HG02588 (cell line): Measurements from ENCODE around the gene ZNF827.

ENCODE experiments used
- ATAC-seq: cut with Tn5 transposase; IDR thresholded peaks from one replicate; pipeline ENCODE4 v1.9.1; 2021; ENCODE audit warnings: mild to moderate bottlenecking, moderate library complexity; ENCODE audit not compliant: unreplicated experiment

The ZNF827 gene

DNA sequence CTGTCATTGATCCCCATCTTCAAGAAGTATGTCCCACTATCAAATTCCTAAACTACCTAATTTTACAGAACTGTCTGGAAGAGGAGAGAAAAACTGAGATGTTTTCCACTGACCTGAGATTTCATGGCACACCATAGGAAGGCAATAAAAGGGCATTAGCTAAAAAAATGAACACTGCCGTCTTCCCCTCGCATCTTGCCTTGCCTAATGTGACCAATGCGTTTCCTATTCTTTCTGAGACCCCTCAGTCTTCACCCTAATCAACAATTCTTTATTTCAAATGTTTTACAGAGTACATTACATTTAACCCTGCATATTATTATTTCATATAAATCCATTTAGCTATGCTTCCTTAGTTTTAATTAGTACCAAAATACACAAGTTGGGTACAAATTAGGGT is 43.6 kb downstream of the ZNF827 start:
- no peak for ATAC-seq

DNA sequence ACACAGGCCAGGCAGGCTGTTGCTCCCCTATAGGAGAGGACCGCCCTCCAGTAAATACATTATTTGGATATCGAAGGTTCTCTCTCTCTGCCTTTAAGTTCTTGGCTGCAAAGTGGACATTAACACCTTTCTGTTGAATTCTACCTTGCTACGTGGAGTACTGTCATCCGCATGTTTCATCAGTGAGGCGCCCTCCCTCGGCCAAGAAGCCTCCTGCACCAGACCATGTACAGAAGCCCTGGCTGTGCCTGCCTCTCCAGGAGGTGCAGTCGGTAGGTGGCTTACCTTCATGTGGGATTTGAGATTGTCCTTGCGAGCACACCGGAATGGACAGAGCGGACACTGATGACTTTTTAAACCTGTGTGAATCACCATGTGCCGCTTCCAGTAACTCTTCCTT is 46.7 kb downstream of the ZNF827 start:
- ATAC-seq = no peak

DNA sequence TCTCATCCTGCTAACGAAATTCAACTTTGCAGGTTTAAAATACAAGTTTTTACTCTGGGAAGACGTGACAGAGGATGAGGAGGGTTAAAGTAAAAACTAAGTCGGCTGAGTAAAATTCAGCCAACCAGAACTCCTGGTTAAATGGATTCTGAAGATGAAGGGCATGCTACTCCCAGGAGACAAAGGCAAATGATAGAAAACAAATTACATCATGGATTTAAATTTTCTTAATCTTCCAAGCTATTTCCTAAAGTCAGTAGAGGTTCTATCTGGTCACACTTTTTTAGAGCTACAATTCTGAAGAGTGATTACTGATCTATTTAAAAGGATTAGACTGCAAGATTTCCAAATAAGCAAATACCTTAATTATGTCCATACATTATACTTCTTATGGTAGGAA is 47.9 kb downstream of the ZNF827 start:
- ATAC-seq = no peak

DNA sequence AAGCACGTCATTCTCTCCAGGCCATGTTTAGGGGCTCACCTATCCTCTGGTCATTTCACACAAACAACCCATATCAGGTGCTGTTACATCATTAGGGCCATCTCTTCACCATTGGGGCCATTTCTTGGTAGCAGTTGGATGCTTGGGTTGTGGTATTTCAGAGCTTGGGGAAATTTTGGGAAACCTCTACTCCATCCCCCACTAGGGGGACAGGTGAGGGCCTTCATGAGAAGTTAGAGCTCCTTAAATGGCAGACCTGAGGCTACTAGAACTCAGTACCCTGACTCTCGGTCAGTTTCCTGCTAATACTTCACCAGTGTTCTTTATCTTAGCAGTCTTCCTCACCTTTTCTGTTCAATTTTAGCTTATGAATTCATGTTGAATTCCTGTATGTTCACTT is 50.2 kb downstream of the ZNF827 start:
- no peak for ATAC-seq

DNA sequence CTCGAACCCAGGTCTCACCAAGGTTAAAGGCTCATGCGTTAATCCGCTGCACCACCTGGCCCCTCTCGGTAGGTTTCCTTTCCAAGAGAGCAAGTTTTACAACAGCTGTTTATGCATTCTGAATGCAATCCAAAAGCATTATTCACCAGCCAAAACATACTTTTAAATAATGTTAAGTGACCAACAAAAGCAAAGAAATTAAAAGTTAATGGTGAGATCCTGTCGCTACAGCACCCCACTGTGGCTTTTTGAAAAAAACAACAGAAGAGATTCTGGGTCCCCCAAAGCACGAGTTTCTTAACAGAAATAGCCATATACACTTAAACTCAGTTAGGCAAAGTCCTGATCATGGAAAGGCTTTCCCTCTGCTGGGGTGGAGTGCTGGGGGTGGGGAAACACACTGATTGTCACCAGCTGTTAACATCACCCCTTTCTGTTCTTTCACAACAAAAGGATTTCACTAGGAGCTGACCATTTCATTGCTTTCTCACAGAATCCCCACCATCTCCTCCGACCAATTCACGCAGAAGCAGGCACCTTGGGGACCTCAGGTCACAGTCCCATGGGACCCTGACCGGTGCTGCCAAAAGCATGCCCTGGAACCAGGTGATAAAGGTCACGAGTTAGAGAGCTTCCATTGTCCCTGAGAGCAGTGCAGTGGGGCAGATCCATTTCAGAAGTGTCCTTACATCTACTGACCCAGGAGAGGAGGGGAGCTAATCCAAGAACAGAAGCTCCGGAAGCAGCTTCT is 51.2 kb downstream of the ZNF827 start:
- peak; percentile 44 for ATAC-seq

DNA sequence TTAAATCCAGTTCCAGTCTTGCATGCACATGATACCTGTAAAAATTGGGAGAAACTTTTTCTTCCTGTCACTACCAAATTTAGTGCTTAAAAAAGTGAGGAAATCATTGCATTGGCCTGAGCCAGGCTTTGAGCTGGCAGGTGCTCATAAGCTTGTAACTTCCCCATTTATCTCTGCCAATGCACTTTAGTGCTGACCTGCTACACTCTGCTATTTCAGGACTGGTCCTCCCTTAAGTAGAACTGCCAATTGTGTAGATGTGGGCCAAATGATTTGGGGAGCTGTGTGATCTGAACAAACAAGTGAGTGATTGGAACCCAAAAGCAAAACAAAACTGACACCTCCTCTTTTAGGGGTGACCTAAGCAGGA is 51.8 kb downstream of the ZNF827 start:
- no peak for ATAC-seq

DNA sequence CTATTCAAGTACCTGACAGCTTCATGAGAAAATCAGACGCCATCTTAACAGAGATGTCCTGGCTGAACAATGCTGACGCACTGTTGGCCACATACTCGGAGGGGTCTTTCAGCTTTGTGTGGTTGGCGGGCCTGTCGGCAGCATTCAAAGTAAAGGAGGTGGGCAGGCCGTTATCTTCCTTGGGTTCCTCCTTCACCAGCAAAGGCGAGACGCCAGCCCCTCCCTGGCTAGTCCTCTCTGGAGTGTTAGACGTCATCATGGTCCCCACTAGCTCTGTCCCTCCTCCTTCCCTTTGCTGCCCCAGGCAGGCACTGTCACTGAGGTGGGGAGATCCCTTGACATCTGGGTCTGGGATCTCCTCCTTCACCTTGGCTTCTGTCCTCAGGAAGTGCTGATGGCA is 53.0 kb downstream of the ZNF827 start:
- no peak for ATAC-seq

DNA sequence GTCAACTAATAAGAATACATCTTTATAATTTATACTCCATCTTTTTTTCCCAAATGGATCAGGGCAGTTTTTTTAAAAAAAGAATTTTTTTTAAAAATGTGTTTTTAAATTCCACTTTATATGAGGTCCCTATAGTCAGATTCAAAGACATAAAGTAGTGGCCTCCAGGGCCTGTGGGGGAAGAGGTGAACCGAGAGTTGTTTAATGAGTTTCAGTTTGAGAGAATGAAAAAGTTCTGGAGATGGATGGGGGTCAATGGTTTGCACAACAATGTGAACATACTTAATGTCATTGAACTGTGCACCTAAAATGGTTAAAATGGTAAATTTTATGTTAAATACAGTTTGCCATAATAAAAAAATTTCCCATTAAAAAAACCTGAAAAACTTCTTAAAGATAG is 53.8 kb downstream of the ZNF827 start:
- no peak for ATAC-seq

DNA sequence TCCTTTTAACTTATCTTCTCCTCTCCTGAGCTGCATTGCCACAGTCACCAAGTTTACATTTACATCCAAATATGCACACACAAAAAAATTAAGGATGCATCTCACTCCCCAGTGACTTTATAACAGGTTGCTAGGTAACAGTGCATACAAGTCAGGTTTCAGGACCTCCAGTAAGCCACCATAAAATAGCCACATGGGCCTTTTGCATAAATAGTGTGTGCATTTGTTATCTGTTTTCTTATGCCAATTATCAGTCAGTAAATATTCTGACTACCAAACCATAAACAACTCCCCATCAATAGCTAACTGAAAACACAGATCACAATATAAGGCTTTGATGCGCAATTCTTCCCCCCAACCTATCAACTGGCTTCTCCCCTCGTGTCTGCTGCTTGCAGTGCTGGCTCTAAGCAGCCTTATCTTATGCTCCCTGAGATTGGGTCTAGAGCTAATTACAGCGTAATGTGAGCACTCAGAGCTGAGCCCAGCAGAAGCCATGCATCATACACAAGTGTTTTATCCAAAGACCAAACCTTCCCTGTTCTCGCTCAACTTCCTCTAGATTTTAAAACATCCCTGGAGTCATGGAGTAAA is 55.4 kb downstream of the ZNF827 start:
- no peak for ATAC-seq

DNA sequence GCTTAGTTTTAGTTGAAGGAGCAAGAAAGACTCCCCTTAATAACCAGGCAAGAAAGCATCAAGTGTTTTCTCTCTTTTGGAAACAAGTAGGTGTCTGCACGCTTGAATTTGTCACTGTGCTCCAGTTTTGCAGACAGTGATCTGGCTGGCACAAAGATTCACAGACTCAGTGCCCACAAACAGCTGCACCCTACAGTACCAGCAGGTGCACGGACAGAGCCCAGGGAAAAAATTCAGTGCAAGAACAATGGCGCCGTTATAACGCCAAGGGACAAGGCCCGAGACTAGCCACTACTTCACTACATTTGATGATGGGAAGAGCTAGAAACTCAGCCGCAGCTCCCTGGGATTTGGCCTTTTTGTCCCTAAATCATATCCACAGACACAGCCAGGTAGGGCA is 56.0 kb downstream of the ZNF827 start:
- ATAC-seq = no peak

DNA sequence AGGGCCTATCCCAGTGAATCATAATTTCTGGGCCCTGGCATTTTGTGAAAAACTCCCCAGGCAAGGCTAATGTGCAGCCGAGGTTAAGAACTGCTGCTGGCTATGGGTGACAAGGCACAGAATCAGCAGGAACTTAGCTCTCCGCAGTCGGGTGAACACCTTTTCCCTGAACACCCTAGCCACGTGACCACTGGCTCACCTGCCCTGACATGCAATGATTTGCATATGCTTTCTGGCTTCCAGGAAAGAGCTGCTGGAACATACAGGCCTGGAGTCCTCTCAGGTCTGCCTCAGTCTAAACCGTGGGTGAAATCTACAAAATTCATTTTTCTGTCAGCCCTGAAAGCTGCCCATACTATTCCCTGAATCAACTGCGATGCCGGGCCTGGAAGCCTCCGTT is 56.6 kb downstream of the ZNF827 start:
- ATAC-seq = peak; percentile 65

DNA sequence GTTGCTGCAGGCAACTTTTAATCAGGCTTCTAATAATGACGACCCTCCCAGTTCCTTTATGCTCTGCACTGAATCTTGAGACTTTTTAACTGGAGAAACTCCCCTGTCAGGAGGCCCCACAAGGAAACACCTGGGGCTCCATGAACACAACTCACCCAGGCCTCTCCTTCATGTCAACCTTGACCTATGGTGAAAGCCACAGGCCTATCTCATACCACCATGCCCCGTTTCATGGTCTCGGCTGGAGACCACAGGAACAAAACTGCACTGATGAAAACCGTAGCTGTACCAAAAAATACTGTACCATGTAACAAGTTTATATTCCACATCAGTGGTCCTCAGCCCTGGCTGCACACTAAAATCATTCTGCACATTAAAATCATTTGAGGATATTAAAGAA is 57.0 kb downstream of the ZNF827 start:
- ATAC-seq = peak; percentile 37

DNA sequence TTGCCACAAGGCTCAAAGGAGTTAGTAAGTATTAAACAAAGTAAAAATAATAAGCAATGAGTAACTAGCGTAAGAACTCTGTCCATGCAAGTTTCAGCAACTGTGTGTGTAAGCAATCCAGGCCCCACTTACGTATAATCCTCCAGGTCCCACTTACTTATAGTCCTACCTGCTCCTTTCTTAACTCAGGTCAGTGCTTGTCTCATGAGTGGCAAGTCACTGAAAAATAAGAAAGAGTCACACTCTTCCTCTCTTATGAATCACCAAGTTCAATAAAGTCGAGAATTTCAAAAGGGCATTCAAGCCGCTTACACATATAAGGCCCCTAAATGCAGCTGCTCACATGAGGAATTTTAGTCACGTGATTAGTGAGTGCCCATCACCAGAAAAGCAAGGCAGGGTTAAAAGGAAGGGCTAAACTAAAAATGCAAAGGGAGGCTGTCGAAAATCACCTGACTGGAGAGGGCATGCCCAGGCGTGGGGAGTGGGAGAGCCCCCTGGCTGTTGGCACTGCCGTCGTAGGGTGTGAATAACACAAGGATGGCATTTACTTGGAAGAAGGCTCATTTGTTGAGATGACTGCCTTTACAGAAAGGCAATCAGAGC is 58.2 kb downstream of the ZNF827 start:
- no peak for ATAC-seq

DNA sequence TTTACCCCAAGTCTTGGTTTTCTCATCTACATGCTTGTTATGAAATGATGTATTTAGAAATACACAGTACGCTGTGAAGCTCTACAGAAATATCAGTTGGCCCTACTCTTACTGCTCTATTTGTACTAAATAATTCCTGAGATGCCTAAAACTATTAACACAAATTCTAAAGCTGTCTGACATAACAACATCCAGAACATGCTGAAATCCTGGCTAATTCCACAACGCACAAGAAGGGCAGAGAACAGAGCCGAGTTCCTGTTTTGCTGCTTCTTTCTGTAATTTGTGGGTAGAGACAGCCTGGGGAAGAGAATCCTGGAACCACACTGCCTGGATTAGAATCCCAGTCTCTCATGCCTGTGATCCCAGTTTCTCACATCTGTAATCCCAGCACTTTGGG is 59.0 kb downstream of the ZNF827 start:
- no peak for ATAC-seq

DNA sequence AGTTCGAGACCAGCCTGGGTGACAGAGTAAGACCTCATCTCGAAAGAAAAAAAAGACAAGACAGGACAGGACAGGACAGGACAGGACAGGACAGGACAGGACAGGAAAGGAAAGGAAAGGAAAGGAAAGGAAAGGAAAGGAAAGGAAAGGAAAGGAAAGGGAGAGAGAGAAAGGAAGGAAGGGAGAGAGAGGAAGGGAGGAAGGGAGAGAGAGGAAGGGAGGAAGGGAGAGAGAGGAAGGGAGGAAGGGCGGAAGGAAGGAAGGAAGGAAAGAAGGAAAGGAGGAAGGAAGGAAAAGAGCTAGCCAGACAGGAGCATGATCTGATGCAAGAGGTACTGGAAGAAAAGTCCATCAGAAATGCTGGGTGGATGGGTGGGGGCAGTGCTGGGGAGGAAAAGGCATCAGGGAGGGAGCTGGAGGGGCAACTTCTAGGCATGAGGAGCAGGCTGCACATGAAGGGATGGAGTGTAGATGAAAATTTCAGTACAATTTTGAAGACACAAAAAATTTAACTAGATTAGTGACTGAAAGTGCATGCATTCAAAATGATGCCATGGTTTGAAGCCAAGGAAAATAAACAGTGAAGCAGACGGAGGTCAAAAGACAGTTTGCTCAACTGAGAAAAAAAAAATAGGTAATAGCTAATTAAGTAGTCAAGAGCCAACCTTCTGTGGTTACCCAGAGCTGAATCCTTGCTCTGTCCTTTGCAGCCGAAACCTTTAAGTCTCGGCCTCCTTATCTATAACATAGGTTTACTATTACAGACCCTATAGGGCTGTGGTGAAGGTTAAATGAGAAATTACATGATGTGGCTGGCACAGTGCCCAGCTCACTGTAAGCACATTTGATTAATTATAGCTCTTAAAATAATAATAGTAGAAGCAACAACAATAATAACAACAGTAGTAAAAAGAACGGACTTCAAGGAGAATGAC is 59.9 kb downstream of the ZNF827 start:
- no peak for ATAC-seq

DNA sequence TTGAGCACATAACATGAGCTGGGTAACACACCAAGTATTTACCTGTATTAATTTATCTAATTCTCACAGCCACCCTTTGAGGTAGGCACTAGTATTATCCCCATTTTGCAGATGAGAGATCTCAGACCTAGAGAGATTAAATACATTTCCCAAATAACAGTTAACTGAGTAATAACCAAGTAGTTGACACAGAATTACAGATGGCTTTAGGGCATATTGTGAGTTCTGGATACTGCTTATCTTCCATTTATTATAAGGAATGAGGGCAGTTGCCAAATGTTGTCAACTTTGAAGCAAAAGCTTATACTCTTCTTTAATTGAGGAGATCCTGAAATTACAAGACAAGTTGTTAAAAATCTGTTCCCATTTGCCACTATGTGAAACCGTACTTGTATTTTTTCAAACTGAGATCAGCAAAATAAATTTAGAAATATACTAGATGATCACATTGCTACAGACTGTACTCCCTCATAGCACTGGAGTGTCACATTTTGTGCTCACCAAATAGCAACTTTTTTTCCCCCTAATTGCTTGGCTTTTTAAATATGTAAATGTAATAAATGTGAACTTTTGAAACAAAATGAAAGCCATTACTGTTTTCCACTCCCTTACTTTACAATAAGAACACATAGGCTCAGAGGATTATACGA is 62.0 kb downstream of the ZNF827 start:
- ATAC-seq = no peak

DNA sequence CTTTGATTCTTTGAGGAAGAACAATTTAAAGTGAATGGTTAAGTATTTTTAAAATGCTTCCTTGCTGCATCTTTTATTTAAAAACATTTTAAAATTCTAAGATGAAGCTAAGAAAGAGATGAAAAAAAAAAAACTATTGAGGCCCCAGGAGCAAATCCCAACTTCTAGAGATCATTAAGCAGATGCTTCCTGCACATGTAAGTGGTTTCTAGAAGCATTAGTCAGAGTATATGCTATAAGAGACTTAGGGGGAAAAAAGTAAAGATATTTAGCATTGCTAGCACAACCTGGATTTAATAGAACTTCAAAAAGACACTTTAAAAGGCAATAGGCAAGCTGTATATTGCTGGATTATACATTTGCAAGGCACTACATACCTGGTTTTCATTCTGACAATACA is 64.7 kb downstream of the ZNF827 start:
- ATAC-seq = no peak

DNA sequence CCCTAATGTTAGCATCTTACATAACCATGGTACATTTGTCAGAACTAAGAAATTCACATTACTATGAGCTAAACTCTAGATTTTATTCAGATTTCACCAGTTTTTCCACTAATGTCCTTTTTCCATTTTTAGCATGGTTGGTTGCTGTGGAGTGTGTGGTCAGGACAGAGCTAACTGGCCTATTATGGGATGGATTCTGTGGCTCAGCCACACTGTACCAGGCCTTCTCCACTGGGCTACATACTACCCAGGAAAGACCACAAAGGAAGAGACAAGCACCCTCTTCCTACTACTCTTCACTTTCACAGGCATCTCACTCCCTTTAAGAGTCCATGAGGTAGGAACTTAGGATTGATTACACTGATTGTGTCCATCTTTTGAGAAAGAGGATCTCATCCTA is 67.4 kb downstream of the ZNF827 start:
- no peak for ATAC-seq

DNA sequence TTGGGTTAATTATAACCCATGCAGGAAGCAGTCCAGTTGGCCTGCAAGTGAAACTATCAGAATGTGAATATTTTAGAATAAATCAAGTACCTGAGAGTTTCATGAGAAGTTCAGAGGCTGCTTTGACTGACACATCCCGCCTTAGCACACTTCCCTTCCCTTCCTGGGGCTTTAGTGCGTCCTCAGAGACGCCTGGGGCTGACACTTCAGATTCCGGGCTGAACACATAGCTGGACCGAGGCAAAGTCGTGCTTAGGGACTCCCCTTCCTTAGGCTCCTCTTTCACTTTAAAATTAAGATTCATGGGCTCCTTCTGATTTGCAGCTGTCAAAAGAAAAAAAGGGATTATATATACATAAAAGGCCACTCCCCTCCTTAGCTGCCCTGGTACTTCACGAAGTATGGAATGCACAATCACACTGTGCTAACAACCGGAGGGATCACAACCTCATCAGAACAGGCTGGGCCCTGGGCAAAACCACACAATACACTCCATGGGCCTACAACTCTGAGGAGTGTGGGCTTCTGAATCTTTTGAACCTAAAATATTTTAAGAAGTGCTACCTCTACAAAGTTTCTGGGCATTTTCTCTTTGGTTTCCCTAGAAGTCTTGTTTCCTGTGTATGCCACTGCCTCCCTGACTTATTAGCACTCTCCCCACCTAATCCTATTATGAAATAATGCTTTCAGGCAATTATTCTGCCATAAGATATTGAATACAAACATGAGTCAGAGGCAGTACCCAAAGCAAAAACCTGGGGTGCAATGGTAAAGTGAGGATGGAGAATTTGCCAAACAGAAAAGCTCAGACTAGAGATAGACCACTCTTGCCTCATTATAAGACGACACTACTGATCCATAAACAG is 68.2 kb downstream of the ZNF827 start:
- peak; percentile 38 for ATAC-seq
